ENCODE measurements around the gene PCYT2.

DNA sequence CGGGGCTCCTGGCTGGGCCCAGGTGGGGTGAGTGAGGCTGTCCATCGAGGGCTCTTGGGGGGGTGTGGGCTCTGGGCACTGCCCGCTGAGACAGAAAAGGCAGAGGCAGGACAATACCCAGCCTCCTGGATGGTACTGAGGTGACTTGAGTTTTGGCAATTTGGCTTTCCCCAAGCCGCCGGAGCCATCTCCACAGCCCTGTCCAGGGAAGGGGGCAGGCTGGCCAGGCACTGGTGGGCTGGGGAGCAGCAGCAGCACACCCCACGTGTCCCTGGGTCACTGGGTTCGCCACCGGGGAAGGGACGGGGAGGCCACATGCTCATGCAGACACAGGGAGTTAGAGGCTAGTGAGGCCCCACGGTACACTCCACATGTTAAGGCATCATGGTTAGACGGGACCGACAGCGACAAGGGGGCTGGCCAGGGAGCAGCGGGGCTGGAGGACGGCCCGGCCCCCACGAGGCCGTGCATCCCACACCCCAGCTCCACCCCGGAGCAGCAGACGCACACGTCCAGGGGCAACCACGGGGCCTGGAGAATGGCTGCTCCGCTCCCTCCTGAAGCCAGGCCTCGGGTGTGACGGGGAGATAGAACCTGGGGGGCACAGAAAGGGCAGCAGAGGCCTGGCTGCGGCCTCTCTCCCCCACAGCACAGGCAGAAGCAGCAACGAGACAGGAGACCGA, 43.1 kb downstream of the PCYT2 start:
- TF ChIP-seq CTCF (IDR thresholded peaks at IDR 0.05) (no peak), EZH2 (IDR thresholded peaks at IDR 0.05; ENCODE audit: borderline replicate concordance, insufficient read depth, low read depth, low read length, poor library complexity, severe bottlenecking) (no peak)
